ENCODE measurements around the gene LRFN4. TPM values are rescaled to one million over a fixed set of nuclear protein-coding genes. Genes with fewer than 3 reads are reported as not detected.

LRFN4 gene
- polyA plus RNA-seq, 3 donors, result 1.0 to 7.7 (median 1.7) TPM

- no peak for DNase-seq
- no peak overlapping the region for H3K27ac Mint-ChIP-seq
- no peak overlapping the region for H3K4me2 ChIP-seq (replicated peaks; ENCODE audit: extremely low read depth, low read length, poor library complexity, severe bottlenecking)
- no peaks in the 10 kb centered on the region for H3K27me3 ChIP-seq (ENCODE audit: control insufficient read depth in 2 of 2, insufficient read depth in 2 of 2, low read length in 2 of 2)
- H2AFZ ChIP-seq (ENCODE audit: insufficient read depth, low read depth, low read length, poor library complexity, severe bottlenecking), result no peak overlapping the region
- H3K27ac ChIP-seq (ENCODE audit: low read depth in 1 of 2, low read length in 2 of 2), result no peak overlapping the region
- no peaks in the 10 kb centered on the region for H3K36me3 ChIP-seq (replicated peaks in 1 of 2; ENCODE audit: control insufficient read depth in 1 of 2, insufficient read depth in 2 of 2, low read length in 2 of 2)
- no peak overlapping the region for H3K4me3 ChIP-seq (replicated peaks in 1 of 3; ENCODE audit: low read depth in 2 of 3, low read length in 3 of 3)
- no peak overlapping the region for H3K4me3 Mint-ChIP-seq
- no peaks in the 10 kb centered on the region for H3K36me3 Mint-ChIP-seq
- no peaks in the 10 kb centered on the region for H4K20me1 ChIP-seq (ENCODE audit: insufficient read depth, low read length)
- H3K9me3 ChIP-seq (replicated peaks in 1 of 2; ENCODE audit: control insufficient read depth in 1 of 2, insufficient read depth in 1 of 2, low read length in 2 of 2), result no peaks in the 10 kb centered on the region
- no peak overlapping the region for H3K9ac ChIP-seq (ENCODE audit: insufficient read depth, low read length, poor library complexity, severe bottlenecking)
- H3K4me1 ChIP-seq (ENCODE audit: control insufficient read depth in 1 of 2, insufficient read depth in 2 of 2, low read length in 2 of 2), result peaks cover 13 to 17% of the 10 kb centered on the region in 2 donors
- H3K79me2 ChIP-seq (ENCODE audit: insufficient read depth, low read length), result peaks cover 3% of the 10 kb centered on the region
- no peak for TF ChIP-seq CTCF (IDR thresholded peaks at IDR 0.05)
- no peaks in the 10 kb centered on the region for H3K9me3 Mint-ChIP-seq
- intact Hi-C loops (cut with micrococcal nuclease), result no loop called here
- H3K27me3 Mint-ChIP-seq (ENCODE audit: low read depth in 3 of 3), result peaks cover 0 to 2% (median 0%) of the 10 kb centered on the region in 3 donors
- H3K4me1 Mint-ChIP-seq, result peaks cover 16% of the 10 kb centered on the region
- 97% methylated on average over 62 of the region's 62 CpGs for WGBS (ENCODE audit: insufficient coverage)
These were observed 1.5 kb downstream of the LRFN4 start for GRCh38 chr11:66858186-66858938.

- Histone ChIP-seq H3K79me2 (ENCODE audit: insufficient read depth, low read length) (peaks cover 3% of the 10 kb centered on the region), H2AFZ (ENCODE audit: insufficient read depth, low read depth, low read length, poor library complexity, severe bottlenecking) (no peak overlapping the region), H3K4me2 (replicated peaks; ENCODE audit: extremely low read depth, low read length, poor library complexity, severe bottlenecking) (no peak overlapping the region), H4K20me1 (ENCODE audit: insufficient read depth, low read length) (no peaks in the 10 kb centered on the region), H3K9ac (ENCODE audit: insufficient read depth, low read length, poor library complexity, severe bottlenecking) (no peak overlapping the region), H3K27ac (ENCODE audit: low read depth in 1 of 2, low read length in 2 of 2) (no peak overlapping the region), H3K27me3 (ENCODE audit: control insufficient read depth in 2 of 2, insufficient read depth in 2 of 2, low read length in 2 of 2) (no peaks in the 10 kb centered on the region), H3K4me1 (ENCODE audit: control insufficient read depth in 1 of 2, insufficient read depth in 2 of 2, low read length in 2 of 2) (peaks cover 13 to 17% of the 10 kb centered on the region in 2 donors), H3K4me3 (replicated peaks in 1 of 3; ENCODE audit: low read depth in 2 of 3, low read length in 3 of 3) (no peak overlapping the region), H3K9me3 (replicated peaks in 1 of 2; ENCODE audit: control insufficient read depth in 1 of 2, insufficient read depth in 1 of 2, low read length in 2 of 2) (no peaks in the 10 kb centered on the region), H3K36me3 (replicated peaks in 1 of 2; ENCODE audit: control insufficient read depth in 1 of 2, insufficient read depth in 2 of 2, low read length in 2 of 2) (no peaks in the 10 kb centered on the region)
- no peak for DNase-seq
- Mint-ChIP-seq H3K27me3 (ENCODE audit: low read depth in 3 of 3) (peaks cover 0 to under 1% (median 0%) of the 10 kb centered on the region in 3 donors), H3K9me3 (no peaks in the 10 kb centered on the region), H3K4me1 (peaks cover 12% of the 10 kb centered on the region), H3K27ac (no peak overlapping the region), H3K36me3 (no peaks in the 10 kb centered on the region), H3K4me3 (no peak overlapping the region)
- no peak for TF ChIP-seq CTCF (IDR thresholded peaks at IDR 0.05)
- intact Hi-C loops (cut with micrococcal nuclease), result no loop called here
- WGBS (ENCODE audit: insufficient coverage), result 95% methylated on average over 21 of the region's 29 CpGs
These were observed 2.2 kb downstream of the LRFN4 start for GRCh38 chr11:66858939-66859685.
